ENCODE data around the gene ADAMTS7.
A peak's percentile ranks its signal among the peaks of the same experiment; 100 is the strongest.
"Not testable (repeated sequence)": the region's sequence is repeated elsewhere in the genome, so short reads cannot be mapped to it uniquely, and the experiment has no call there.

The ADAMTS7 gene, protein sequence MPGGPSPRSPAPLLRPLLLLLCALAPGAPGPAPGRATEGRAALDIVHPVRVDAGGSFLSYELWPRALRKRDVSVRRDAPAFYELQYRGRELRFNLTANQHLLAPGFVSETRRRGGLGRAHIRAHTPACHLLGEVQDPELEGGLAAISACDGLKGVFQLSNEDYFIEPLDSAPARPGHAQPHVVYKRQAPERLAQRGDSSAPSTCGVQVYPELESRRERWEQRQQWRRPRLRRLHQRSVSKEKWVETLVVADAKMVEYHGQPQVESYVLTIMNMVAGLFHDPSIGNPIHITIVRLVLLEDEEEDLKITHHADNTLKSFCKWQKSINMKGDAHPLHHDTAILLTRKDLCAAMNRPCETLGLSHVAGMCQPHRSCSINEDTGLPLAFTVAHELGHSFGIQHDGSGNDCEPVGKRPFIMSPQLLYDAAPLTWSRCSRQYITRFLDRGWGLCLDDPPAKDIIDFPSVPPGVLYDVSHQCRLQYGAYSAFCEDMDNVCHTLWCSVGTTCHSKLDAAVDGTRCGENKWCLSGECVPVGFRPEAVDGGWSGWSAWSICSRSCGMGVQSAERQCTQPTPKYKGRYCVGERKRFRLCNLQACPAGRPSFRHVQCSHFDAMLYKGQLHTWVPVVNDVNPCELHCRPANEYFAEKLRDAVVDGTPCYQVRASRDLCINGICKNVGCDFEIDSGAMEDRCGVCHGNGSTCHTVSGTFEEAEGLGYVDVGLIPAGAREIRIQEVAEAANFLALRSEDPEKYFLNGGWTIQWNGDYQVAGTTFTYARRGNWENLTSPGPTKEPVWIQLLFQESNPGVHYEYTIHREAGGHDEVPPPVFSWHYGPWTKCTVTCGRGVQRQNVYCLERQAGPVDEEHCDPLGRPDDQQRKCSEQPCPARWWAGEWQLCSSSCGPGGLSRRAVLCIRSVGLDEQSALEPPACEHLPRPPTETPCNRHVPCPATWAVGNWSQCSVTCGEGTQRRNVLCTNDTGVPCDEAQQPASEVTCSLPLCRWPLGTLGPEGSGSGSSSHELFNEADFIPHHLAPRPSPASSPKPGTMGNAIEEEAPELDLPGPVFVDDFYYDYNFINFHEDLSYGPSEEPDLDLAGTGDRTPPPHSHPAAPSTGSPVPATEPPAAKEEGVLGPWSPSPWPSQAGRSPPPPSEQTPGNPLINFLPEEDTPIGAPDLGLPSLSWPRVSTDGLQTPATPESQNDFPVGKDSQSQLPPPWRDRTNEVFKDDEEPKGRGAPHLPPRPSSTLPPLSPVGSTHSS (N-terminal part only)

GRCh38 chr15:78811124-78811824 lies at the start of gene ADAMTS7:
Gene ADAMTS7 (minus strand): TSS chr15:78811464. CDS start chr15:78811220, 244 bp downstream.
- DNase-seq, result peak in 47 of 58 donors; percentile 4 to 71 (median 32)

DNA sequence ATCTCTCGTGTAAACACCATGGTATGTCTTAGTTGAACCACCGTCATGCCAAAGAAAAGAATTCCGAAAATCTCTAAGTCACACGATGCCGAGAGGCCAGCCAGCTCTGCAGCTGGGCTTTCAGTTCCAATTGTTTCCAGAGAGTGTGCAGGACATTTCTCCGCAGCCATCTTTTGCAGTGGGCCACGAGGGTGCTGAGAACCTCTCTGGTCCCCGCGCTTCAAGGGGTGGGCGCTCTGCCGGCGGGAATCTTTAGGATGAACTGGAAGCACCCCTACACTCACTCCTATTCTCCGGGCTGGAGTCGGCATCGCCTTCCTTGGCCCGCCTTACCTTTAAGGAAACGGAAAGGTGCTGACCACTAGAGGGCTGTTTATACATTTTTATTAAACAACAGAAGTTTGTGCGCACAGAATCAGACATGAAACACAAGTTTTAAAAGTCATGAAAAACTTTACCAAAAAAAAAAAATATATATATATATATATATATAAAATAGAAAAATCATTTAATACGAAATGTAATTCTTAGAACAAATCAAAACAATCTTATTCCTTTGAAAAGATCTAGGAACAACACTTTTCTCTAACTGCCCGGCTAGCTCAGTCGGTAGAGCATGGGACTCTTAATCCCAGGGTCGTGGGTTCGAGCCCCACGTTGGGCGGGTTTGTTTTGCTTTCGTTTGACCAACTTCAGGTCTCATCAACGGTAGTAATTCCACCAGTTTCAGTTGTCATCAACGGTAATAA lies 48.9 kb upstream of the ADAMTS7 start:
- peak in 49 of 58 donors; percentile 8 to 78 (median 34) for DNase-seq

DNA sequence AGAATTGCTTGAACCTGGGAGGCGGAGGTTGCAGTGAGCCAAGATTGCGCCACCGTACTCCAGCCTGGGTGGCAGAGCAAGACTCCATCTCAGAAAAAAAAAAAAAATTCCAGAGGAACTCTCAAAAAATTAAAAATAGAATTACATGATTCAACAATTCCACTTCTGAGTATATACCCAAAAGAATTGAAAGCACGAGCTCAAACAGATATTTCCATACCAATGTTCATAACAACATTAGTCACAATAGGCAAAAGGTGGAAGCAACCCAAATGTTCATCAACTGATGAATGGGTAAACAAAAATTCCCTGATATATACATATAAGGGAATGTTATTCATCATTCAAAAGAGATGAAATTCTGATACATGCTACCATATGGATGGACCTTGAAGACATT lies 44.5 kb upstream of the ADAMTS7 start:
- no peak for DNase-seq

DNA sequence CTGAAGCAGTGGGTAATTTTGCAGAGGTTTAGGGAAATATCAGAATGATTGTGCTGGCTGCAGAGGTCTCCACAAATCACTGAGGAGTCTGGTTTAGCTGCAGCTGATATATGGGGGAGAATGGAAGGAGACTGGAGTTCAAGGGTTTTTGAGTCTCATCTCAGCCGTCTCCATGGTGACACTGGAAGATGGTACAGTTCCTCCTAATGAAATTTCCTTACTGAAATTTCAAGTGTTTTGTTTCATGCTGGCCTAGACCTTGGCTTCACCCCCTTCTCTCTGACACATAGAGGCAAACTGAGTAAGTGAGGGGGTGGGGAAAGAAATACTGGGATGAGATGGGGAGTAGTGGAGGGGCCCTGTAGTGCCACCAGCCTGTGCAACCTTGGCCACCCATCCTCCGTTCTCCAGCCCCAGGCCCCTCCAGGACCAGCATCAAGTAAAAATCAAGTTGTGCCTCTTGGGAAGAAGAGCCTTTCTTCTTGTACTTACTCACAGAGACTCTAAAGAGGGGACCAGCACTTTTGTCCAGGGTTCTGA lies 43.6 kb upstream of the ADAMTS7 start:
- no peak for DNase-seq

DNA sequence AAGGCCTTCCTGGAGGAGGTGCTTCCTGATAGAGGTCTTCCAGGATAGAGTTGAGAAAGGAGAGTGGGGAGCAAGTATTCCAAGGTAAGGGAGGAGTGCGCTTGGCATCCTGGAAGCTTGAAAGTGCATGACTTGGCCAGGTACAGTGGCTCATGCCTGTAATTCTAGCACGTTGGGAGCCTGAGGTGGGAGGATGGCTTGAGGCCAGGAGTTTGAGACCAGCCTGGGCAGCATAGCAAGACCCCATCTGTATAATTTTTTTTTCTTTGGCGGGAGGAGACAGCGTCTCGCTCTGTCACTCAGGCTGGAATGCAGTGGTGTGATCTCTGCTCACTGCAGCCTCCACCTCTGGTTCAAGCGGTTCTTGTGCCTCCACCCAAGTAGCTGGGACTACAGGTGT lies 42.2 kb upstream of the ADAMTS7 start:
- no peak for DNase-seq

DNA sequence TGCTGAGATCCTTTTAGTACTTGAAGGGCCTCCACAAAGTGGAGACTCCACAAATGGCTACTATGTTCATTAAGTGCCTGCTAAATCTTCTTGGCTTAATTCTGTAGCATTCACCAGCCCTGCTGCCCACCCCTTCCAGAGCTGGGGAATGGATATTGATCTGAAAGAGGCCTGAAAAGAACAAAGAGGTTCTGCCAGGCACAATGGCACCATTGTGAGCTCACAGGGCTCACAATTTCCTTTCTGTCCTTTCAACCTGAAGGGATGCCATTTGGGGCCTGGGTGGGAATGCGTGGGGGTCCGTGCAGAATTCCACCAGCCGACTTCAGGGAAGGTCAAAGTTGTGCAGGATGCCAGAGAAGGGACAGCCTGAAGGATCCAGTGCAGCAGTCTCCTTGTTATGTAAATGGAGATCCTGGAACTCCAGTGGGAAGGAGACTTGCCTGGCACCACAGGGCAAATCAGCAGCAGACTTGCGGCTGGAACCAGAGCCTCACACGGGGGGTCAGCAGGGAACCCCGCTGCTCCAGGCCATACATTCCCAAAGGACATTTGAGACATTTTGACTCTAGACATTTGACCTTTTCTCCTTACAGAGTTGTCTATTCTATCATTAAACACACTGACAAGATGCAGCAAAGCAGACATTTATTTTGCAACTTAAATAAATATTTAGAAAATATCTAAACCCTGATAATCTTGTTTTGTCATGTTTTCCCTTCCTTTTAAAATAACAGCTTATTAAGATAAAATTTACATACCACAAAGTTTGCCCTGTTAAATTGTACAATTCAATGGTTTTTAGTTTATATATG lies 39.9 kb upstream of the ADAMTS7 start:
- DNase-seq, result peak in 34 of 58 donors; percentile 4 to 70 (median 38)

- DNase-seq, result no peak
Observed at GRCh38 chr15:78850352-78850751, 39.1 kb upstream of the ADAMTS7 start.

- DNase-seq, result not testable (repeated sequence)
Observed at GRCh38 chr15:78847387-78847906, 36.2 kb upstream of the ADAMTS7 start.

GRCh38 chr15:78846906-78847305 lies 35.6 kb upstream of the ADAMTS7 start:
- not testable (repeated sequence) for DNase-seq

DNA sequence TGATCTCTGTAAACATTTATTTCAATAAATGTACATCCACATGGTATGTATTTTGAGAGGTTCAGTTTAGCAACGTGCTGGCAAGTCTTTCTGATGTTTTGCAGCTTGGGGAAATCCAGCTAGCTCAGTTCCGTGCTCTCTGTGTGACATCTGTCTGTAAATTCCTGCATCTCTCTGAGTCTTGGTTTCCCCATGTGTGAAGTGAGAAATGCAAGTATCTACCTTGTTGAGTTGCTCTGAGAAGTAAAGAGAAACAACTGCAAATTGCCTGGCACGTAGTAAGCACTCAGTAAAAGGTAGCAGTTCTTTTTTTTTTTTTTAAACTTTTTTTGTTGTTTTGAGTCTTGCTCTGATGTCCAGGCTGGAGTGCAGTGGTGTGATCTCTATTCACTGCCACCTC lies 31.3 kb upstream of the ADAMTS7 start:
- DNase-seq, result no peak

GRCh38 chr15:78841891-78842290 lies 30.6 kb upstream of the ADAMTS7 start:
- DNase-seq, result no peak

DNA sequence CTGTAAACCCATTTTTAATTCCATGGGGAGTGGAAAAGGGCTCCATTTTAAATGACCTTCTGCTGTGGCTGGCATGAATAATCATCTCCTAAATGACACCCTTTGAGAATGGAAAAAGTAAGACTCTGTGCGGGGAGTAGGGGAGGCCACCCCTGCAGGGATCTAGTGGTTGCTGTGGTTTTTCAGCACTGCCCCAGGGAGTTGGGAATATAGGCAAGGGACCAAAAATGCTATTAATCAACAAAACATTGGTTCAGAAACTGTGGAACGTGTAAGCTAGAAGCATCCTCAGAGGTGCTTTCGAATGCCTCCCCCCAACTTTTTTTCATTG lies 30.1 kb upstream of the ADAMTS7 start:
- no peak for DNase-seq

DNA sequence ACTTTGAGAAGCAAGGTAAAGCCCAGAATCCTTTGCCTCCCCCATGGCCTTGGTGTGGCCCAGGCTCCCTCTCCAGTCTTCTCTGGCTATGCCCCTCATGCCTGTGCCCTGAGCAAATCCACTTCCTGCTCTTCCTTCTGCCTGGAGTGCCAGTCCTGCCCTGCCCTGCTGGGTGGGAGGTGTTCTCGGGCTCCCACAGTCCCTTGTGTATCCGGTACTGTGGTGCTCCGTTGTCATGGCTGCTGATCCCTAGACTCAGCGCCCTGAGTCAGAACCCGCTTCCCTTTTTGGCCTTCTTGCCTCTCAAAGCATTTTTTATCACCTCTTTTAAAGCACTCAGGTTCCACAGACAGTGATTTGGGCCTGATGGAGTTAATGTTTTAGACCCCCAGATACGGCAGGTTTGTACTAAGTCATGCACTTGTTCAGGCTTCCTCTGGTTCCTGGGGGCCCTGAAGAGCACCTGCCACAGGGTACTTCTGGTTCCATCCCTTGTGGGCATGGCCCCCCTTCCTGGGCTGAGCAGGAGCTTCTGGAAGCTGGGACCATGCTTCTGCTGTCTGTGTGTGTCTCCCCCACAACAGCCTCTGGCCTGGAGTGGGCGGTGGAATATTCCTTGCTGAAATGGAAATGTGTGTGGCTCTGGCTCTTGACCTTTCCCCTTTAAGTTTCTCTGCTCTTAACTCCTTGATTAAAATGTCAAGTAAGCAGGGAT lies 29.6 kb upstream of the ADAMTS7 start:
- no peak for DNase-seq

GRCh38 chr15:78839151-78839550 lies 27.9 kb upstream of the ADAMTS7 start:
- DNase-seq, result not testable (repeated sequence)

- DNase-seq, result no peak
Observed at GRCh38 chr15:78838489-78838888, 27.2 kb upstream of the ADAMTS7 start.

- no peak for DNase-seq
Observed at GRCh38 chr15:78837543-78837942, 26.3 kb upstream of the ADAMTS7 start.

DNA sequence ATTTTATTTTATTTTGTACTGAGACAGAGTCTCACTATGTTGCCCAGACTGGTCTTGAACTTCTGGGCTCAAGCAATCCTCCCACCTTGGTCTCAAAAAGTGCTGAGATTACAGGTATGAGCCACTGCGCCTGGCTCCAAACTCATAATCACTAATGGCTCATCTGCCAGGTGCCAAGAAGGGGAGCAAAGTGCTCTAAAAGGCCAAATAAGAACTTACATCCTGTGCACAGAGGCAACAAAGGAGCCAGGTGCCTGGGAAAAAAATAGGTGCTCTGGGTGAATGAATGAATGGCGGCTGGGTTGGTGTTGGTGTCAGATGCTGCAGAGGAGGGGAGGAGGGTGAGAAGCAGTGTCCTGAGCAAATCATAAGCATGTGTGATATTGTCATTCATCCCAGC lies 25.9 kb upstream of the ADAMTS7 start:
- no peak for DNase-seq

GRCh38 chr15:78836333-78836732 lies 25.1 kb upstream of the ADAMTS7 start:
- no peak for DNase-seq

Data from anterior cingulate cortex (tissue), 58 donors.